GM18867 (cell line): ENCODE measurements around the gene CCZ1B.
"Not testable (repeated sequence)": the region's sequence is repeated elsewhere in the genome, so short reads cannot be mapped to it uniquely, and the experiment has no call there.

Source experiments
- ATAC-seq: cut with Tn5 transposase; IDR thresholded peaks from one replicate; pipeline ENCODE4 v1.9.1; 2021; ENCODE audit warnings: mild to moderate bottlenecking, moderate library complexity; ENCODE audit not compliant: unreplicated experiment

Gene CCZ1B

GRCh38 chr7:6826151-6826550 is at the start of gene CCZ1B:
CCZ1B (minus strand) TSS chr7:6826275; CDS start chr7:6826197, 78 bp downstream.
- peak; percentile 99 for ATAC-seq

GRCh38 chr7:6875022-6875421 is 48.9 kb upstream of the CCZ1B start:
- ATAC-seq: not testable (repeated sequence)

- not testable (repeated sequence) for ATAC-seq
These were observed 46.3 kb upstream of the CCZ1B start for GRCh38 chr7:6872246-6872945.

- ATAC-seq: not testable (repeated sequence)
These were observed 45.5 kb upstream of the CCZ1B start for GRCh38 chr7:6871421-6872144.

- not testable (repeated sequence) for ATAC-seq
These were observed 38.7 kb upstream of the CCZ1B start for GRCh38 chr7:6864751-6865150.

GRCh38 chr7:6864188-6864587 is 38.1 kb upstream of the CCZ1B start:
- not testable (repeated sequence) for ATAC-seq

GRCh38 chr7:6862876-6863275 is 36.8 kb upstream of the CCZ1B start:
- ATAC-seq: not testable (repeated sequence)

- ATAC-seq: not testable (repeated sequence)
These were observed 31.7 kb upstream of the CCZ1B start for GRCh38 chr7:6857721-6858314.

GRCh38 chr7:6855563-6856131 is 29.6 kb upstream of the CCZ1B start:
- not testable (repeated sequence) for ATAC-seq

GRCh38 chr7:6854747-6855562 is 28.9 kb upstream of the CCZ1B start:
- not testable (repeated sequence) for ATAC-seq

- ATAC-seq: not testable (repeated sequence)
These were observed 27.6 kb upstream of the CCZ1B start for GRCh38 chr7:6853681-6854080.

GRCh38 chr7:6849127-6849526 is 23.1 kb upstream of the CCZ1B start:
- ATAC-seq: not testable (repeated sequence)

GRCh38 chr7:6847751-6848150 is 21.7 kb upstream of the CCZ1B start:
- not testable (repeated sequence) for ATAC-seq

GRCh38 chr7:6845971-6846449 is 19.9 kb upstream of the CCZ1B start:
- ATAC-seq: not testable (repeated sequence)

GRCh38 chr7:6843654-6844053 is 17.6 kb upstream of the CCZ1B start:
- not testable (repeated sequence) for ATAC-seq

- ATAC-seq: not testable (repeated sequence)
These were observed 17.0 kb upstream of the CCZ1B start for GRCh38 chr7:6843092-6843491.

GRCh38 chr7:6842278-6842921 is 16.3 kb upstream of the CCZ1B start:
- ATAC-seq: not testable (repeated sequence)

- not testable (repeated sequence) for ATAC-seq
These were observed 11.0 kb upstream of the CCZ1B start for GRCh38 chr7:6837081-6837480.

GRCh38 chr7:6835521-6835920 is 9.4 kb upstream of the CCZ1B start:
- ATAC-seq: not testable (repeated sequence)

- no peak for ATAC-seq
These were observed 7.6 kb upstream of the CCZ1B start for GRCh38 chr7:6833636-6834035.
